ENCODE results near the gene NECAP2. TPM values are rescaled to one million over a fixed set of nuclear protein-coding genes. Genes with fewer than 3 reads are reported as not detected.

Gene NECAP2
- total and polyA plus RNA-seq, 10 of the 15 experiments (the other 5 are each of a cell fraction or from before 2014, with no cell fraction given), result 16.3 to 98.0 (median 57.4) TPM

GRCh38 chr1:16392740-16393569, 47.6 kb upstream of the NECAP2 start:
- no TSS peak for BruUV-seq (replicated peaks)
- no peak overlapping the region for H2AFZ ChIP-seq (ENCODE audit: control insufficient read depth, low read depth, low read length)
- no peak overlapping the region for H3K27ac ChIP-seq (ENCODE audit: control insufficient read depth, insufficient read depth)
- POLR2A ChIA-PET, result no interaction called here
- peaks cover 13% of the 10 kb centered on the region; the same call in 1 of the 2 replicates for H3K4me1 ChIP-seq (ENCODE audit: control insufficient read depth, insufficient read depth, low read length)
- H3K9ac ChIP-seq (ENCODE audit: control insufficient read depth, insufficient read depth, low read length), result no peak overlapping the region
- H4K20me1 ChIP-seq (ENCODE audit: control insufficient read depth, insufficient read depth), result peaks cover 14% of the 10 kb centered on the region
- WGBS (ENCODE audit: insufficient coverage, insufficient replicate concordance, low lambda C conversion rate, missing lambda C conversion rate), result 90% methylated on average over 21 of the region's 21 CpGs
- CTCF ChIA-PET, result no interaction called here
- H3K79me2 ChIP-seq (ENCODE audit: control insufficient read depth, insufficient read depth, low read length), result peaks cover 48% of the 10 kb centered on the region
- in situ Hi-C loops (cut with MboI) (no loop called here), intact Hi-C loops (cut with micrococcal nuclease; ENCODE audit: unreplicated experiment) (no loop called here)
- no peaks in the 10 kb centered on the region for H3K27me3 ChIP-seq (replicated peaks in 1 of 2; ENCODE audit: control insufficient read depth in 2 of 2, insufficient read depth in 2 of 2, low read length in 1 of 2)
- ATAC-seq (no peak), DNase-seq (ENCODE audit: low read depth, low spot score) (no peak), FAIRE-seq (no peak)
- H3K9me3 ChIP-seq (replicated peaks; ENCODE audit: control insufficient read depth, insufficient read depth, low read length), result no peaks in the 10 kb centered on the region
- RAD21 ChIA-PET (ENCODE audit: unreplicated experiment), result no interaction called here
- SMC1A ChIA-PET (ENCODE audit: uncharacterized antibody, unreplicated experiment), result interaction anchor here (1.0 kb wide), 1 partner anchor 40 kb away, joined by 3 read pairs; no protein-coding TSS in a partner anchor
- H3K36me3 ChIP-seq (ENCODE audit: control insufficient read depth in 2 of 2, insufficient read depth in 2 of 2, low read length in 1 of 2), result peaks cover 32 to 35% of the 10 kb centered on the region in 2 experiments
- TF ChIP-seq POLR2AphosphoS5 (IDR thresholded peaks at IDR 0.05; ENCODE audit: low read length) (no peak), POLR2A (IDR thresholded peaks at IDR 0.05; ENCODE audit: low read depth, low read length) (peak; percentile 21; the same call in 1 of the 2 replicates)
- H3K4me2 ChIP-seq (ENCODE audit: control insufficient read depth, insufficient read depth), result no peak overlapping the region
- no peak overlapping the region for H3K4me3 ChIP-seq

- Histone ChIP-seq H4K20me1 (ENCODE audit: control insufficient read depth, insufficient read depth) (peaks cover 14% of the 10 kb centered on the region), H3K36me3 (ENCODE audit: control insufficient read depth in 2 of 2, insufficient read depth in 2 of 2, low read length in 1 of 2) (peaks cover 38 to 39% of the 10 kb centered on the region in 2 experiments)
- POLR2A ChIA-PET, result interaction anchor here (0.6 kb wide), 1 partner anchor 174 kb away, joined by 3 read pairs; no protein-coding TSS in a partner anchor
These were observed 46.7 kb upstream of the NECAP2 start for GRCh38 chr1:16393570-16394521.

More at GRCh38 chr1:16393570-16394521, 46.7 kb upstream of the NECAP2 start:
- ATAC-seq (no peak), FAIRE-seq (no peak), DNase-seq (ENCODE audit: low read depth, low spot score) (no peak)
- Histone ChIP-seq H3K79me2 (ENCODE audit: control insufficient read depth, insufficient read depth, low read length) (peaks cover 39% of the 10 kb centered on the region), H3K9ac (ENCODE audit: control insufficient read depth, insufficient read depth, low read length) (no peak overlapping the region), H3K4me3 (no peak overlapping the region), H2AFZ (ENCODE audit: control insufficient read depth, low read depth, low read length) (no peak overlapping the region), H3K27ac (ENCODE audit: control insufficient read depth, insufficient read depth) (no peak overlapping the region), H3K4me1 (ENCODE audit: control insufficient read depth, insufficient read depth, low read length) (peaks cover 4% of the 10 kb centered on the region; the same call in 1 of the 2 replicates), H3K4me2 (ENCODE audit: control insufficient read depth, insufficient read depth) (no peak overlapping the region), H3K27me3 (replicated peaks in 1 of 2; ENCODE audit: control insufficient read depth in 2 of 2, insufficient read depth in 2 of 2, low read length in 1 of 2) (no peaks in the 10 kb centered on the region), H3K9me3 (replicated peaks; ENCODE audit: control insufficient read depth, insufficient read depth, low read length) (no peaks in the 10 kb centered on the region)
- in situ Hi-C loops (cut with MboI), result no loop called here
- no TSS peak for BruUV-seq (replicated peaks)
- RAD21 ChIA-PET (ENCODE audit: unreplicated experiment), result no interaction called here
- 88% methylated on average over 10 of the region's 10 CpGs for WGBS (ENCODE audit: insufficient coverage, insufficient replicate concordance, low lambda C conversion rate, missing lambda C conversion rate)
- intact Hi-C loops (cut with micrococcal nuclease; ENCODE audit: unreplicated experiment), result no loop called here
- CTCF ChIA-PET, result no interaction called here
- SMC1A ChIA-PET (ENCODE audit: uncharacterized antibody, unreplicated experiment), result interaction anchor here (1.0 to 1.3 kb wide), 2 partner anchors 24 to 39 kb away, joined by 3 read pairs; no protein-coding TSS in a partner anchor
- no peak for TF ChIP-seq CREB1 (IDR thresholded peaks at IDR 0.05; ENCODE audit: low read depth)
- TF ChIP-seq, protein P1, sequence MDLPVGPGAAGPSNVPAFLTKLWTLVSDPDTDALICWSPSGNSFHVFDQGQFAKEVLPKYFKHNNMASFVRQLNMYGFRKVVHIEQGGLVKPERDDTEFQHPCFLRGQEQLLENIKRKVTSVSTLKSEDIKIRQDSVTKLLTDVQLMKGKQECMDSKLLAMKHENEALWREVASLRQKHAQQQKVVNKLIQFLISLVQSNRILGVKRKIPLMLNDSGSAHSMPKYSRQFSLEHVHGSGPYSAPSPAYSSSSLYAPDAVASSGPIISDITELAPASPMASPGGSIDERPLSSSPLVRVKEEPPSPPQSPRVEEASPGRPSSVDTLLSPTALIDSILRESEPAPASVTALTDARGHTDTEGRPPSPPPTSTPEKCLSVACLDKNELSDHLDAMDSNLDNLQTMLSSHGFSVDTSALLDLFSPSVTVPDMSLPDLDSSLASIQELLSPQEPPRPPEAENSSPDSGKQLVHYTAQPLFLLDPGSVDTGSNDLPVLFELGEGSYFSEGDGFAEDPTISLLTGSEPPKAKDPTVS (IDR thresholded peaks at IDR 0.05; ENCODE audit: low read depth, low read length), result no peak
- no peak for TF ChIP-seq CHD2 (IDR thresholded peaks at IDR 0.05; ENCODE audit: borderline replicate concordance, low read depth, low read length)

All from GM12878 (cell line).